ENCODE results near the gene COL27A1.
A peak's percentile ranks its signal among the peaks of the same experiment; 100 is the strongest.
"Not testable (repeated sequence)": the region's sequence is repeated elsewhere in the genome, so short reads cannot be mapped to it uniquely, and the experiment has no call there.

Gene COL27A1

GRCh38 chr9:114184071-114184470, 28.7 kb downstream of the COL27A1 start:
- peak; percentile 80 for DNase-seq (ENCODE audit: low read depth)

- DNase-seq (ENCODE audit: low read depth): no peak
Measured at GRCh38 chr9:114184866-114185265, 29.5 kb downstream of the COL27A1 start.

- no peak for DNase-seq (ENCODE audit: low read depth)
Measured at GRCh38 chr9:114185570-114186490, 30.5 kb downstream of the COL27A1 start.

GRCh38 chr9:114186605-114187289, 31.4 kb downstream of the COL27A1 start:
- no peak for DNase-seq (ENCODE audit: low read depth)

GRCh38 chr9:114187827-114188226, 32.5 kb downstream of the COL27A1 start:
- no peak for DNase-seq (ENCODE audit: low read depth)

- DNase-seq (ENCODE audit: low read depth): no peak
Measured at GRCh38 chr9:114189823-114190562, 34.7 kb downstream of the COL27A1 start.

GRCh38 chr9:114190563-114190905, 35.2 kb downstream of the COL27A1 start:
- no peak for DNase-seq (ENCODE audit: low read depth)

GRCh38 chr9:114191402-114191801, 36.1 kb downstream of the COL27A1 start:
- DNase-seq (ENCODE audit: low read depth): not testable (repeated sequence)

- no peak for DNase-seq (ENCODE audit: low read depth)
Measured at GRCh38 chr9:114192539-114192938, 37.2 kb downstream of the COL27A1 start.

- DNase-seq (ENCODE audit: low read depth): no peak
Measured at GRCh38 chr9:114193090-114193489, 37.8 kb downstream of the COL27A1 start.

- no peak for DNase-seq (ENCODE audit: low read depth)
Measured at GRCh38 chr9:114196117-114196516, 40.8 kb downstream of the COL27A1 start.

- no peak for DNase-seq (ENCODE audit: low read depth)
Measured at GRCh38 chr9:114196979-114197622, 41.8 kb downstream of the COL27A1 start.

- no peak for DNase-seq (ENCODE audit: low read depth)
Measured at GRCh38 chr9:114198249-114199040, 43.1 kb downstream of the COL27A1 start.

GRCh38 chr9:114200721-114201300, 45.5 kb downstream of the COL27A1 start:
- DNase-seq (ENCODE audit: low read depth): no peak

GRCh38 chr9:114202396-114202795, 47.1 kb downstream of the COL27A1 start:
- no peak for DNase-seq (ENCODE audit: low read depth)

GRCh38 chr9:114202849-114203248, 47.5 kb downstream of the COL27A1 start:
- no peak for DNase-seq (ENCODE audit: low read depth)

- peak; percentile 79 for DNase-seq (ENCODE audit: low read depth)
Measured at GRCh38 chr9:114203410-114204140, 48.2 kb downstream of the COL27A1 start.

GRCh38 chr9:114204265-114204664, 48.9 kb downstream of the COL27A1 start:
- DNase-seq (ENCODE audit: low read depth): no peak

- no peak for DNase-seq (ENCODE audit: low read depth)
Measured at GRCh38 chr9:114205171-114206015, 50.1 kb downstream of the COL27A1 start.
